SHP77 treated with DMSO at 0.1 percent for 48 hours (cell line): ENCODE results near the gene GPC6.

Source experiments
- DNase-seq: peaks from one replicate; lab custom pipeline; 2025; lab: John Stamatoyannopoulos, UW

The GPC6 gene

DNA sequence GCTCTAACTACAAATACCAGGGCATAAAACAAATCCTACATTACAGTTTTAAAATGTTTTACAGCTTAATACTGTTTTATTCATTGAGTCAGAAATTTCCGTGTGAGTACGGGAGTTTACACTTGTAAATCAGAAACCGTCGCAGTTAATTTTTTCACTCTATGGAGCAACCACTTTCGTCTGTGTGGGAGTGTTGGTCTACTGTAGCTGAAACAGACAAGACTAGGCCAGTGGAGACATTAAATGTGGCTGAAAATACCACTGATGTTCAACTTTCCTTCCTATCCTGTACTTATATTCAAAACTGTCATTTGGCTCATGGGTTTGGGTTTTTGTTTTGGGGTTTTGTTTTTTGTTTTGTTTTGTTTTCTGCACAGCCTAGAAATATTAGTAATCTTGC lies 984.2 kb downstream of the GPC6 start:
- DNase-seq = no peak

DNA sequence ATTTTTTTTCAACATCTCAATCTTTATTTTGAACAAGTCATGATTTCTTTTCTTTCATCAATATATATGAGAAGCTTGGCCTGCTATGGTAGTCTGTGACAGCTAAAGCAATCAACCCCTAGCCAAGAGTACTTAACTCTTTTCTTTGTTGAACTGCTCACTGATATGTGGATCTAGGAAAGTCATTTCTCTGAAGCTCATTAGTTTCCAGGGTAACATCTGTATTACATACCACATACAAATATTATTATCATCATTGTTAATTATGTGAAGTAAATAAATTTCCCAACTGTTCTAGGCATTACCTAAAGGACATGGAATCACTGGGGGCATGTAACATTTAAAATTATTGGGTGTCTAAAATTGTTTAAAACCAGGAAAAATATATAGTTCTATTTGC lies 985.6 kb downstream of the GPC6 start:
- DNase-seq = no peak

GRCh38 chr13:94214121-94214520 lies 987.5 kb downstream of the GPC6 start:
- DNase-seq = no peak

DNA sequence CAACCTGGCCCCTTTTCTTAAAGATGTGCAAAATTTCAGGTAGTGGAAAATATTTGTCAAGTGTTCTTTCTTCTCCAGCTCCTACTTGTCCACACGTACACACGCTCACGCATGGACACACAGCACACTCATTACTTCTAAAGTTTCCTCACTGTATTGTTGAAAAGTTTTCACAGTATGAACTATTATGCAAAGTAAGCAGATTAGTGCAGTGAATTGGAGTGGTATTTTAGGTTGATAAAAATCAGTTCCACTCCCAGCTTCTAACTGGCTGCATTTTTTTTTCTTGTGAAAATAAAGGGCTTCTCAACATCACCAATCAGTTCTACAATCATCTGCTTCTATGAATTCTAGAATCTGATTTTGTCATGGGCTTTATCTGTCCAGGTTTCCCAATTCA lies 988.4 kb downstream of the GPC6 start:
- DNase-seq = no peak

DNA sequence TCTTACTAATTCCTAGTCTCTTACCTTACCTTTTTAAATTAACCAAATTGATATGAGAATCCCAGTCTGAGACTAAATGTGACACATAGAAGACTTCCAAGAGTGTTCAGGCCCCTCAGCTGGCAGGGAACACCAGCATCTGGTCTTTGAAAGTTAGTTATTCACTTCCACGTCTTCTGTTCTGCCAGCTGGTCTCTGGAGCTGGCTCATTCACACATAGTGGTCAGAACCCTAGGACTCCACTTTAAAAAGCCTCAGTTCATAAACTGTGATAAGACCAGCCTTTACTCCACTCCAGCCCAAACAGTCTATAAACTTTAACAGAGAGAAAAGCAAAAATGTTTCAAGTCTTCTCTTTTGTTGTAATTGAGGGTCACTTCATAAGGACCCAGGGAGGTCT lies 989.9 kb downstream of the GPC6 start:
- DNase-seq = no peak

GRCh38 chr13:94217370-94217769 lies 990.8 kb downstream of the GPC6 start:
- DNase-seq = no peak

- DNase-seq = no peak
Observed at GRCh38 chr13:94218537-94218936, 991.9 kb downstream of the GPC6 start.

DNA sequence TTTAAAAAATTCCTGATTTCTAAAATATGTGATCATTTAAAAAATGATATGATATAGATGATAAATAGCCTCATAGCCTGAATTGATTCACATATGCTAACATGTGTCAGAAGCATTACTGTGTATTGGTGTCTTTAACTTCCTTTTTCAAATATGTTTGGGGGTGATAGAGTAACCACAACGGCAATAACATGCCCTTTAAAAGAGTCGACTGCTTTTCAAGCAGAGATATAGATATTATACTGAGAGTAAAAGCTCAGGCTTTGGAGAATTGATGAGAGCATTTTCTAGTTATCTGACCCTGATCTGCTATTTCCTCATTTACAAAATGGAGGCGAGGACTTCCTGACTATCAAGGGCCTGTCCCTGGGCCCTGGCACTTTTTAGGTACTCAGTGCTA lies 992.3 kb downstream of the GPC6 start:
- DNase-seq = no peak

- no peak for DNase-seq
Observed at GRCh38 chr13:94224670-94225069, 998.1 kb downstream of the GPC6 start.

- no peak for DNase-seq
Observed at GRCh38 chr13:94227255-94227879, 1000.8 kb downstream of the GPC6 start.

DNA sequence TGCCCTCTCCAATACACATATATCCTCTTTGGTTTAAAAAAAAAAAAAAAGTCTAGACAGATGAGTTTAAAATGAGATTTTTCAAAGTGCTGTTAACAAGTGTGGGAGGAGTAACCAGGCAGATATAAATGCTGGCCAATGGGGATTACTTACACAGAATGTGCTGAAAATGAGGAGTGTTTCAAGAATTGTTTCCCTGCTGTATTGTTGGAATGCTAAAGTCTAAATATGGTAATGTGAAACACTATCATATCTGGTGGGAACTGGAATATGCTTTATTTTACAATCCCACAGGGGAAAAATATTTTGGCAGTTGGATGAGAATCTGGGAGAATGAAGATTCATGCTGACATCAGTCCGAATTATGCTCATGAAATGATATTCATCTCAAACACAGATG lies 1002.2 kb downstream of the GPC6 start:
- no peak for DNase-seq

DNA sequence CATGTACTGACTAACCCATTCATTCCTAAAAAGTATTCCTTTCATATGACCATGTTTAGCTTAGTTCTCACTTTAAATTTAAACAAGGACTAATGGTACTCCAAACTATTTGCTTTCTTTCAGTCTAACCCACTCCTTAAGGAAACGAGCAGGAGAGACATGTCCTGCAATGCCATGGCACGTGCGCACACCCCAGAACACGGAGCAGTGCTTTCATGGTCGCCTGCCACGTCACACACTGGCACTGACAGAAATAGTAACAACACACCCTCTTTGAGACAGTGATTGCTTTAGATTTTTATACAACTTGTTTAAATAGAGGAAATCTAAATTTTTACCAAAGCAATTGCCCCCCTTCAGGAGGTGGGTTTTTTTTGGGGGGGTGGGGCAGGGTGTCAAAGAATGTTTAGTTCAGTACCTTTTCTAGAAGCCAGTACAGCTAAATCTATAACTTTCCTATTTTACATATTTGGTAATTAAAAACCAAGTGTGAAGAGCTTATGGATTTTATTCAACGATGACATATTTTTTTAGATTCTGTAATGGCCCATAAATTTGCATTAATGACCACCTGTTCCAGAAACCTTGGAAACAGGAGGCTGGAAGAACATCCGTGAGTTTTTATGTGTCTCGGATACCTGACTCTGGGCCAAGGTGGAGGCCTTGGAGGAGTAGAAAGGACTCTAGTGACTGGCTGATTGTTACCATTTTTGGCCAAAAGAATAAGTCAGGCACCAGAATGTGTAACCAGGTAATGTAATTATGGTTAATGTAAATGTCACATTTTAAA lies 1005.7 kb downstream of the GPC6 start:
- no peak for DNase-seq

DNA sequence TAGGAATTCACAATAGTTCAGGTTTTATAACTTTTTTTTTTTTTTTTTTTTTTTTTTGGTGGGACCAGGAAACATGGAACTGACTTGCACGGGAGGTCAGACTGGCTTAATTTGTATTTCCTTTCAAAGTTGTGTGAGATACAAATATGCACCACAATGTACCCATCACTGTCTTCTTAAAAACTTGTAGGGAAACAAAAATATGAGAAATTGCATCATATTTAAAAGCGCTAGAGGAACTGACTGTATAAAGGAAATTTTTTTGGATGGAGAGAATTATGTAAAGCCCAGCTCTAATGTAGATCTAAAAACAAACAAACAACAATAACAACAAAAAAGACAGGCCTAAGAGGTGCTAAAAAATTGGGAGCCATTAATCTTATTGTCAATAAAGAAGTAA lies 1006.3 kb downstream of the GPC6 start:
- no peak for DNase-seq

- DNase-seq = no peak
Observed at GRCh38 chr13:94233401-94233800, 1006.8 kb downstream of the GPC6 start.

DNA sequence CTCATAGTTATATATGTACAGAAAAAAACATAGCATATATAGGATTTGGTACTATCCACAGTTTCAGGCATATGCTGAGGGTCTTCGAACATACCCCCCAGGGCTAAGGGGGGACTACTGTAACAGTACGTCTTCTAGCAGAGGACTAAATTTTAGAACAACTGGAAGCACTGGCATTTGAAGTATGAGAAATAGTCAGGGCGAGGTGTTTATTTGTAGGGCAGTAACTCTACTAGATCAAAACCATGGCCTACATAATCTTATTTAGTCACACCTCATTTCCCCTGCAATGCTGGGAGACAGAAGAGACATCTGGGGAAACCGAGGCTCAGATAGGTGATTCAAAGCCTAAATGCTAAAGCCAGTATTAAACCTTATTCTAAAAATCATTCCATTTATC lies 1007.2 kb downstream of the GPC6 start:
- DNase-seq = no peak

GRCh38 chr13:94234738-94235137 lies 1008.1 kb downstream of the GPC6 start:
- DNase-seq = no peak

GRCh38 chr13:94236132-94236531 lies 1009.5 kb downstream of the GPC6 start:
- DNase-seq = no peak

GRCh38 chr13:94236872-94237271 lies 1010.3 kb downstream of the GPC6 start:
- DNase-seq = no peak

DNA sequence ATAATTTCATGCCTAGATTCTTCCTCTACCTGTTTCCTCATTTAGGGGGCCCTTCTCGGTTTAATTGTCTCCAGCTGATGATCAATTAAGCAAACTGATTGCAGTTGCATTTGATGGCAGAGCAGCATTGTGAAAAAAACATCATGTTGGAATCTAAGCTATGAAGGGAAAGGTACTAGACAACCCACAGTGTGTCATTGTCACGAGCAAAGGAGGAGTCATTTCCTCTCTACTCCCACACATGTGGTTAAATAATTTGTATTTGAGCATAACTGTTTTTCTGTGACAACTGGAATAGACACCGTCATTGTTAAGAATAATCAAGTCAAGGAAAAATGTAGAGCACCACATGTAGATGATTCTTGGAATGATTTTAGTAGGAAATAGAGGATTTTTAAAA lies 1012.5 kb downstream of the GPC6 start:
- no peak for DNase-seq

GRCh38 chr13:94242554-94242953 lies 1015.9 kb downstream of the GPC6 start:
- DNase-seq = no peak

DNA sequence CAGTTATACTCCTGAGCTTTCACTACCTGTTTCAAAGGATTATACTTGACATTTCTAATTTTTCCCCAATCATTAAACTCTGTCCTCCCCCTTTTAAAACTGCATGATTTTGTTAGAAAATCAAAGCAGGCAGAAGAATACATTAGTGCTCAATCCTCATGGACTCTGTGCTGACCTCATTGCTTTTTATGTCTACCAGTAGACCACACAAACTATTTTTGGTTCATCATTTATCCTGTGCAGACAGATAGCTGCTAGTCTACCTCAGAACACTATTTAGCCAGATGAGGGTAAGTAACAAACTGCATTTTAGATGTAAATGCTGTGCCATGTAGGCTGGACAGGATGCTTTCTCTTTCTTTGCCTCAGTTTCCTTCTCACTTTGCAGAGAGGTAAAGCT lies 1016.9 kb downstream of the GPC6 start:
- DNase-seq = no peak

GRCh38 chr13:94246495-94246894 lies 1019.9 kb downstream of the GPC6 start:
- no peak for DNase-seq

GRCh38 chr13:94247890-94248289 lies 1021.3 kb downstream of the GPC6 start:
- no peak for DNase-seq
